ENCODE data around the gene MAP4.

The MAP4 gene

DNA sequence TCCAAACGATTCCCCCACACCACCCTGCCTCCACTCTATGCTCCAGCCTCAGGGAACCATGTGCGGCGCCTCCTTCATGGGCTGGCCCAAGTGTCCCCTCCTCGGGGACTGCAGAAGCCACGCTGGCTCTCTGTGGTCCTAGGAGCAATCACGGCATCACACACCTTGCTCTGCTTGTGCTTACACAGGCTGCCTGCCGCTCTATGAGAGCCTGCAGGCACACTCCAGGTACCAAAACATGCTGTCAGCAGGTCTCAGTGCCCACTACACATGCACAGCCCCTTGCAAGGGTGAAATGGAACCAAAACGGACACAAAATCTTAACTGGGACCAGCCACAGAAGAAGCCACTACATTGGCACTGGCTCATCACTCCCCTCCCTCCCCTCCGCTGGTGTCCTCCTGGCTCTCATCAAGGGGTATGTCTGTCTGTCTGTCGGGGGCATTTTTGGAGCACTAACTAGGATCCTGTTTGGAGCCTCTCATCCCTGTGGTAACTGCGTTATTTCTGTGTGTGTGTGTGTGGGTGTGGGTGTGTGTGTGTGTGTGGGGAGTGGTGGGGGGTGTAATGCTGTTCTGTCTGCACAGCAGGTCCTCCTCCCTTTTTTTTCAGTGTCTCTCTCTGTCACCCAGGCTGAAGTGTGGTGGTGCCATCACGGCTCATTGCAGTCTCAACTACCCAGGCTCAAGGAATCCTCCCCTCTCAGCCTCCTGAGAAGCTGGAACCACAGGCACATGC lies 152.7 kb downstream of the MAP4 start:
- DNase-seq (ENCODE audit: low read depth), result no peak

- DNase-seq (ENCODE audit: low read depth), result no peak
These were observed 156.1 kb downstream of the MAP4 start for GRCh38 chr3:47859956-47860605.

- no peak for DNase-seq (ENCODE audit: low read depth)
These were observed 159.1 kb downstream of the MAP4 start for GRCh38 chr3:47857151-47857550.

DNA sequence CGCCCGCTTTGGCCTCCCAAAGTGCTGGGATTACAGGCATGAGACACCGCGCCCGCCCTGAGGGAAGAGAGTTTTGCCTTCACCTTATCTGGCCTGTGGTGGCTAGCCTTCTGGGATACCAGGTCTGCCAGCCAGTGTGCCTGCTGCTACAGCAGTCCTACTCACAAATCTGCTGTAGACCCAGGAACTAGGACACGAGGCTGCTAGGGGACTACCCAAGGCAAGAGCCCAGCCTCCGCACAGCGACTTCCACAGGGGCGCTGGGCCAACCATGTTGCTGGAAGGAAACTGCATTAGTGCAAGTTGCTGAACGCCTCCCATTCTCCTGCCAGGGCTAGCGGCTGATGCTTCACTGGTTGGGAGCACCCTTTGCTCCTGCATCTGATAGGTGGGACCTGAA lies 159.5 kb downstream of the MAP4 start:
- DNase-seq (ENCODE audit: low read depth), result no peak

GRCh38 chr3:47855461-47856383 lies 160.5 kb downstream of the MAP4 start:
- DNase-seq (ENCODE audit: low read depth), result no peak

- no peak for DNase-seq (ENCODE audit: low read depth)
These were observed 161.3 kb downstream of the MAP4 start for GRCh38 chr3:47854720-47855455.

DNA sequence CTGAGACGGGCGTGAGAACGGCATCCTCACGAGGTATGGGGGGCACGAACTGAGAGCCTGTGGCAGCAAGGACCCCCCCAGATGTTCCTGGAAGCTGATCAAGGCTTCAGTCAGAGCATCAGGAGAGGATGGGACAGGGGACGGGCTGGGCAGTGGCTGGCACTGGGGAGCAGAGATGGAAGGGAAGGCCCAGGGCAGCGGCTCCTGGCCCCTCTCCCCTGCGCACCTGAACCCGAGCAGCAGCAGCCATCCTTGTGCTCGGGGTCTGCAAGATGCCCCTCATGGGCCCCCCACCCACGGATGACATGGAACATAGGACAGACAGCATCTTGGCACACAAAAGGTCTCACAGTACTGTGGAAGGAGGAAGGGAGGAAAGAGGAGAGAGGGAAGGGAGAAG lies 161.9 kb downstream of the MAP4 start:
- DNase-seq (ENCODE audit: low read depth), result no peak

GRCh38 chr3:47852604-47853602 lies 163.3 kb downstream of the MAP4 start:
- no peak for DNase-seq (ENCODE audit: low read depth)

- DNase-seq (ENCODE audit: low read depth), result no peak
These were observed 164.2 kb downstream of the MAP4 start for GRCh38 chr3:47851888-47852603.

DNA sequence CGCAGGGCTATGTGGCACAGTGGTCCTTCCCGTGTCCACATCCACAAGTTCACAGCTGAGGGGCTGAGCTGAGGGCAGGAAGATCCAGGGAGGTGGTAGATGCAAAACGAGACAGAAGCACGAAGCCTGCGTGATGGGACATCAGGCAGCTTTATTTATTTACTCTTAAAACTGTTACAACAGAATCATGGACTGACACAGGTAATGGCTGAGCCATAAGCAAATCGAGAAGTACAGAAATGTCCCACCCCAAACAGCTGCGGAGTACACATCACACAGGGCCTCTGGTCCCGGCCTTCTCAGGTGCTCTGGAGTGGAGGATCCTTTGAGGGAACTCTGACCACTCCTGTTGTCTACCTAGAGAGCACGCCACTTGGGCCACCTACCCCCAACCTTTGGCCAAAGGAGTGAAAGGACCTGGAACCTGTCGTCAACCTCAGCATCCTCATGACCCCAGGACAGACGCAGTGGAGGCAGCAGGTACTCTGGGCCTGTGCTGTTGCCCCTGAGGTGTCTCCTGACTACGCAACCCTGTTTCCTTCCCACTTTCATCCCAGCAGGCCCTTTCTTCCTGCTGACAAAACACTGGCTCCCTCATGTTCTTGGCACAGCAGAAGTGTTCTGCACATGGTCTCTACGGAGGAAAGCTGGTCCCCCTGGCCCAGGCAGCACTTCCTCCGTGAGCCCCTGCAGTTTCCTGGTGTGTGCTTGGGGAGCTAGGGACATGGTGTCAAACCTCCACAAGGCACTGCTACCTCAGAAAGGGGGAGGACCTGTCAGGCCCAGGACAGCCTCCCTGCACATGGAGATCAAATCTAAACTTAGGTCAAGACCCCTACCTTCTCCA lies 165.4 kb downstream of the MAP4 start:
- no peak for DNase-seq (ENCODE audit: low read depth)

- DNase-seq (ENCODE audit: low read depth), result no peak
These were observed 166.3 kb downstream of the MAP4 start for GRCh38 chr3:47849699-47850563.

DNA sequence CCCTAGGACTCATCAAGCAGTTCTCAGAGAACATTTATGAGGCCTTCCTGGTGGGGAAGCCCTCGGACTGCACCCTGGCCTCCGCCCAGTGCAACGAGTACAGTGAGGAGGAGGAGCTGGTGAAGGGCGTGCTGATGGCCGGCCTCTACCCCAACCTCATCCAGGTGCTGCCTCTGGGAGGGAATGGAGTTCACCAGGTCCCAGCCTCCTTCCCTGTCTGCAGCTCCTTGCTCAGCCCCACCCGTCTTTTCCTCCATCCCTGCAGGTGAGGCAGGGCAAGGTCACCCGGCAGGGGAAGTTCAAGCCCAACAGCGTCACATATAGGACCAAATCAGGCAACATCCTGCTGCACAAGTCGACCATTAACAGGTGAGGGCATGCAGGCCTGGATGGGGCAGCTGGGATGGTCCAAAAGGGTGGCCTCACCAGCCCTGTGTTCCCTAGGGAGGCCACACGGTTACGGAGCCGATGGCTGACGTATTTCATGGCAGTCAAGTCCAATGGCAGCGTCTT lies 167.0 kb downstream of the MAP4 start:
- no peak for DNase-seq (ENCODE audit: low read depth)

DNA sequence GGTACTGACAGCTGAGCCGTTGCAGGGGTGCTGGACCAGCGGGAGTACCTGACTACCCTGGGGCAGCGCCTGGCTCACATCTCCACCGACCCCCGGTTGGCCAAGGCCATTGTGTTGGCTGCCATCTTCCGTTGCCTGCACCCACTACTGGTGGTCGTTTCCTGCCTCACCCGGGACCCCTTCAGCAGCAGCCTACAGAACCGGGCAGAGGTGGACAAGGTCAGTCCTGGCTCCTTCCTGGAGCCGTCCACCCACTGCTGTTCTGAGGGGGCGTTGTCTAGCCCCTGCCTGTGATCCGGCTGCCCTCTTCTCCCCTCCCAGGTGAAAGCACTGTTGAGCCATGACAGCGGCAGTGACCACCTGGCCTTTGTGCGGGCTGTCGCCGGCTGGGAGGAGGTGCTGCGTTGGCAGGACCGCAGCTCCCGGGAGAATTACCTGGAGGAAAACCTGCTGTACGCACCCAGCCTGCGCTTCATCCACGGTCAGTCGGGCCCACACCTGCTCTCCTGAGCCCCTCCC lies 167.6 kb downstream of the MAP4 start:
- no peak for DNase-seq (ENCODE audit: low read depth)

- no peak for DNase-seq (ENCODE audit: low read depth)
These were observed 168.3 kb downstream of the MAP4 start for GRCh38 chr3:47847801-47848518.

- DNase-seq (ENCODE audit: low read depth), result no peak
These were observed 169.0 kb downstream of the MAP4 start for GRCh38 chr3:47847260-47847659.

DNA sequence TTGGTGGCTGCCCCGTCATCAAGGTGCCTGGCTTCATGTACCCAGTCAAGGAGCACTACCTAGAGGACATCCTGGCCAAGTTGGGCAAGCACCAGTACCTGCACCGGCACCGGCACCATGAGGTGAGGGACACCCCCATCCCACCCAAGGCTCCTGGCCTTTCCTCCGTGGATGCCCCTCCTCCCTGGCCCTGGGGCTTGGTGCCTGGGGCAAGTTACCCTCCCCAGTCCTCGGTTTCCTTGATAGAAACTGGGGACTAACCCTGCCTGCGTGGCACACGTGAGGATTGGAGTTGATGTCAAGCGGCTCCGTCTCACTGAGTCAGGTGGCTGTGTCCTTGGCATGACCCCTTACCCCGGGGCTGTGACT lies 169.4 kb downstream of the MAP4 start:
- DNase-seq (ENCODE audit: low read depth), result no peak
